Osteocyte (in vitro differentiated cells): ENCODE data around the gene NHSL1. TPM values are rescaled to one million over a fixed set of nuclear protein-coding genes. Genes with fewer than 3 reads are reported as not detected.

ENCODE experiments used
- DNase-seq: peaks from one replicate; pipeline ENCODE4 v3.0.0; 2021; ENCODE audit warnings: mixed read lengths; ENCODE audit not compliant: unreplicated experiment; ENCODE audit errors: extremely low spot score
- H3K27ac Mint-ChIP-seq: one replicate; pipeline ENCODE4 v1.8.0; 2021; ENCODE audit warnings: mild to moderate bottlenecking, mixed read lengths; ENCODE audit not compliant: unreplicated experiment
- H3K27me3 Mint-ChIP-seq: one replicate; pipeline ENCODE4 v1.8.0; 2021; ENCODE audit warnings: mixed read lengths; ENCODE audit not compliant: unreplicated experiment
- H3K36me3 Mint-ChIP-seq: one replicate; pipeline ENCODE4 v1.8.0; 2021; ENCODE audit warnings: mixed read lengths; ENCODE audit not compliant: unreplicated experiment
- H3K4me1 Mint-ChIP-seq: one replicate; pipeline ENCODE4 v1.8.0; 2021; ENCODE audit warnings: mixed read lengths; ENCODE audit not compliant: unreplicated experiment
- H3K4me3 Mint-ChIP-seq: one replicate; pipeline ENCODE4 v1.8.0; 2021; ENCODE audit warnings: mild to moderate bottlenecking, moderate library complexity, mixed read lengths; ENCODE audit not compliant: unreplicated experiment
- H3K9me3 Mint-ChIP-seq: one replicate; pipeline ENCODE4 v1.8.0; 2021; ENCODE audit warnings: mixed read lengths; ENCODE audit not compliant: unreplicated experiment
- CTCF ChIP-seq: fragments of 200-600 bp; sonication (generic); IDR thresholded peaks from 2 replicates; pipeline ENCODE4 v1.5.0; 2021; ENCODE audit warnings: antibody characterized with exemption, mild to moderate bottlenecking, moderate library complexity
- total RNA-seq: library from RNA; stranded (reverse); gene quantifications from 2 replicates; pipeline ENCODE4 v1.2.1, GENCODE V29; 2021

NHSL1 gene
- total RNA-seq, 1 donor from 2014 or later, result 21.2 TPM

DNA sequence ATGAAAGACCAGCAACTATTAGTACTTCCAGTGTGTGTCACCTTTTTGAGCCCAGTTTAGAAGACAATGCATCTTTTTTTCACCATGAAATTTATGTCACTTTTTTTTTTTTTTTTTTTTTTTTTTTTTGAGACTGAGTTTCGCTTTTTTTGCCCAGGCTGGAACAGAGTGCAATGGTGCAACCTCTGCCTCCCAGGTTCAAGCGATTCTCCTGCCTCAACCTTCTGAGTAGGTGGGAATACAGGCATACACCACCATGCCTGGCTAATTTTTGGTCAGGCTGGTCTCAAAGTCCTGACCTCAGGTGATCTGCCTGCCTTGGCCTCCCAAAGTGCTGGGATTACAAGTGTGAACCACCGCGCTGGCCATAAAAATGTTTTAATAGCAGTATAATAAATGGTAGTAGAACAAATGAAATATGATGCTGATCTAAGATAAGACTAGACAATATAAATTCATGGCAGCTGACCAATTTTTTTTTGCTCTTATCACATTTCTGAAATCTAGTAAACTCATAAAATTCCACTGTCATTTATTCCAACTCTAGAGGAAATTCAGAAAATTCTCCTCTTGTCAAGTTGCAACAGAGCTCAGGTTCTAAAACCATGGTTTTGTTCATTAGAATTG is 21.3 kb downstream of the NHSL1 start:
- H3K9me3 Mint-ChIP-seq, result no peaks in the 10 kb centered on the region
- DNase-seq, result no peak
- no peak overlapping the region for H3K4me3 Mint-ChIP-seq
- H3K36me3 Mint-ChIP-seq, result peaks cover 6% of the 10 kb centered on the region
- no peaks in the 10 kb centered on the region for H3K27me3 Mint-ChIP-seq
- no peak for TF ChIP-seq CTCF
- no peak overlapping the region for H3K27ac Mint-ChIP-seq
- no peaks in the 10 kb centered on the region for H3K4me1 Mint-ChIP-seq

DNA sequence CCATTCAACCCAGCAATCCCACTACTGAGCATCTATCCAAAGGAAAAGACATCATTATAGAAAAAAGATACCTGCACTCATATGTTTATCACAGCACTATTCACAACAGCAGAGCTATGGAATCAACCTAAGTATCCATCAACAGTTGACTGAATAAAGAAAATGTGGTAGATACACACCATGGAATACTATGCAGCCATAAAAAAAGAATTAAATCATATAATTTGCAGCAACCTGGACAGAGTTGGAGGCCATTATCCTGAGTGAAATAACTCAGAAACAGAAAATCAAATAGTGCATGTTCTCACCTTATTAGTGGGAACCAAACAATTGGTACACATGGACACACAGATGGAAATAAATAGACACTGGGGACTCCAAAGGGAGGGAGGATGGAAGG is 23.2 kb downstream of the NHSL1 start:
- no peak overlapping the region for H3K27ac Mint-ChIP-seq
- no peaks in the 10 kb centered on the region for H3K9me3 Mint-ChIP-seq
- no peaks in the 10 kb centered on the region for H3K27me3 Mint-ChIP-seq
- H3K4me3 Mint-ChIP-seq, result no peak overlapping the region
- peaks cover 9% of the 10 kb centered on the region for H3K36me3 Mint-ChIP-seq
- H3K4me1 Mint-ChIP-seq, result no peaks in the 10 kb centered on the region
- no peak for TF ChIP-seq CTCF
- DNase-seq, result no peak

GRCh38 chr6:138473144-138473543 is 26.1 kb downstream of the NHSL1 start:
- peaks cover 6% of the 10 kb centered on the region for H3K4me1 Mint-ChIP-seq
- H3K9me3 Mint-ChIP-seq, result no peaks in the 10 kb centered on the region
- TF ChIP-seq CTCF, result no peak
- peaks cover 8% of the 10 kb centered on the region for H3K36me3 Mint-ChIP-seq
- peak; percentile 36 for DNase-seq
- no peak overlapping the region for H3K27ac Mint-ChIP-seq
- no peak overlapping the region for H3K4me3 Mint-ChIP-seq
- H3K27me3 Mint-ChIP-seq, result no peaks in the 10 kb centered on the region

DNA sequence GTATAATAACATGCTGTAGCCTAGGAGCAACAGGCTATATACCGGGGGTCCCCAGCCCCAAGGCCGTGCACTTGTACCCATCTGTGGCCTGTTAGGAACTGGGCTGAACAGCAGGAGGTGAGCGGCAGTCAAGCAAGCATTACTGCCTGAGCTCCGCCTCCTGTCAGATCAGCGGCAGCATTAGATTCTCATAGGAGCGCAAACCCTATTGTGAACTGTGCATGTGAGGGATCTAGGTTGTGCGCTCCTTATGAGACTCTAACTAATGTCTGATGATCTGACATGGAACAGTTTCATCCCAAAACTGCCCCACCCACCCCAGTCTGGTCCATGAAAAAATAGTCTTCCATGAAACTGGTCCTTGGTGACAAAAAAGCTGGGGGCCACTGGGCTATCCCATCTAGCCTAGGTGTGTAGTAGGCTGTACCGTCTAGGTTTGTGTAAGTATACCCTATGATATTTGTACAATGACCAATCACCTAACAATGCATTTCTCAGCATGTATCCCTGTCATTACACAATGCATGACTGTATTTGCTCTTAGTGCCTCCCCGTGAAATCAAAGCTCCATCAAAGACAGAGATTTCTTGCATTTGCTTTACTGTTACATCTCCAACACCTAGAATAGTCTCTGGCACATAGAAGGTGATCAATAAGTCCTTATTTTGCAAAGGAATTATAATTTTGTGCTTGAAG is 30.8 kb downstream of the NHSL1 start:
- Mint-ChIP-seq H3K4me3 (no peak overlapping the region), H3K4me1 (peaks cover 12% of the 10 kb centered on the region), H3K36me3 (peaks cover 7% of the 10 kb centered on the region), H3K27me3 (no peaks in the 10 kb centered on the region), H3K9me3 (no peaks in the 10 kb centered on the region), H3K27ac (no peak overlapping the region)
- no peak for TF ChIP-seq CTCF
- DNase-seq, result no peak

- Mint-ChIP-seq H3K4me3 (no peak overlapping the region), H3K4me1 (peaks cover 12% of the 10 kb centered on the region), H3K27ac (no peak overlapping the region), H3K27me3 (no peaks in the 10 kb centered on the region), H3K9me3 (no peaks in the 10 kb centered on the region), H3K36me3 (peaks cover 10% of the 10 kb centered on the region)
- no peak for TF ChIP-seq CTCF
- no peak for DNase-seq
Measured at GRCh38 chr6:138467901-138468300, 31.4 kb downstream of the NHSL1 start.
